Activated T-cell treated with anti-CD3 and anti-CD28 coated beads for 1 hour (primary cell): ENCODE measurements around the gene MLXIPL.
"Not testable (repeated sequence)": the region's sequence is repeated elsewhere in the genome, so short reads cannot be mapped to it uniquely, and the experiment has no call there.

Experiments used
- DNase-seq: peaks from one replicate; pipeline ENCODE4 v3.0.0-alpha.2; 2020; ENCODE audit warnings: low read depth

MLXIPL gene

DNA sequence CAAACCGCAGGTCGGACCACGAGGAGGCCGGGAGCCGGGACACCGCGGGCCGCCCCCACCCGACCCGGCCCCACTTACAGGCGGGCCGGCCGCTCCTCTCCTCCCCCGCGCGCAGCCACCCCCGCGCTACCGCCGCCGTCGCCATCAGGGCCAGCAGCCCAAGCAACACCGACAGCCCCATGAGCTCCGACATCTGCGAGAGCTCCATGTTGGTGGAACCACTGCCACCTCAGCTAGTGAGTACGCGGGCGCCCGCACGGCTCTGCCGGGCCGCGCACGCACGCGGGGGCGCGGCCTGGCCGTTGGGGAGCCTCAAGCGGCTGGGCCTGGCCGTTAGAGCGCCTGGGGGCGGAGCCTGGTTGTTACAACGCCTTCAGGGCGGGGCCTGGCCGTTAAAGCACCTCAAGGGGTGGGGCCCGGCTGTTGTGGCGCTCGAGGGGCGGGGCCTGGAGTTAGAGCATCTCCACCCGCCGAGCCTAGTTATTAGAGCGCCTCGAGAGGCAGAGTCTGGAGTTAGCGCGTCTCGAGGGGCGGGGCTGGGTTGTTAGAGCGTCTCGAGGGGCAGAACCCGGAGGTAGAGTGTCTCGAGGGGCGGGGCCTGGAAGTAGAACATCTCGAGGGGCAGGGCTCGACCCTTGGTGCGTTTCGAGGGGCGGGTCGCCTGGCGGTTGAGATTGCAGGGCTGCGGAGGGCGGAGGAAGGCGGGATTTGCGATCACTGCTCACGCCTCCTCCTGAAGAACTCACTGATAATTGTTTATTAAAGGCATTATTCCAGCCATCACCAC, 45.8 kb downstream of the MLXIPL start, which contains the start of gene TBL2:
TBL2 (minus strand) TSS at position 238 of the 787 bp plus-strand sequence; CDS start at position 208, 30 bp downstream.
- DNase-seq: peak; percentile 97

DNA sequence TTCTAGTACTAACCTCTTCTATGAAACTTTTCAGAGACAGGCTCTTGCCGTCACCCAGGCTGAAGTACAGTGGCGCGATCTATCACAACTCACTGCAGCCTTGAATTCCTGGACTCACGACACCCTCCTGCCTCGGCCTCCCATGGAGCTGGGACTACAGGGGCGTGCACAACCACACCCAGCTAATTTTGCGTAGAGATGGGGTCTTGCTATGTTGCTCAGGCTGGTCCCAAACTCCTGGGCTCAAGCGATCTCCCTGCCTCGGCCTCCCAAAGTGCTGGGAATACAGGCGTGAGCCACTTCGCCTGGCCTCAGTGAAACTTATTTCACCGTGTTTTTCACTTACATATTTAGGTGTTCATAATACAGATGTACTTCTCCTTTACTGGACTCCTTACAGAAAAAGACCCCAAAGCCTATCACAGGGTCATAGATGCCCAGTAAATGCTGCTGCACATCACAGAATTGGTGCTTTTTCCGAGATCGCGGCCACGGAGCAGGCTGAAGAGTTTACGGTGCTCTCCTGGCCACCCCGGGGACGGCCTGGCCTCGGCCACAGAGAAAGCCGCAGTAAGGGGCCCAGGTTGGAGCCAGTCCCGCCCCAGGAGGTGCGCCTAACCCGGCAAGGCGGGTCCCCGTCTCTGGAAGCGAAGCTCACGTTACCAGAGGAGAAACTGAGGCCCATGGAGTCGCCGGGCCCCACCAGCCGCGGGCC, 46.5 kb downstream of the MLXIPL start:
- DNase-seq: no peak

GRCh38 chr7:73573791-73574190, 50.5 kb downstream of the MLXIPL start:
- DNase-seq: no peak

DNA sequence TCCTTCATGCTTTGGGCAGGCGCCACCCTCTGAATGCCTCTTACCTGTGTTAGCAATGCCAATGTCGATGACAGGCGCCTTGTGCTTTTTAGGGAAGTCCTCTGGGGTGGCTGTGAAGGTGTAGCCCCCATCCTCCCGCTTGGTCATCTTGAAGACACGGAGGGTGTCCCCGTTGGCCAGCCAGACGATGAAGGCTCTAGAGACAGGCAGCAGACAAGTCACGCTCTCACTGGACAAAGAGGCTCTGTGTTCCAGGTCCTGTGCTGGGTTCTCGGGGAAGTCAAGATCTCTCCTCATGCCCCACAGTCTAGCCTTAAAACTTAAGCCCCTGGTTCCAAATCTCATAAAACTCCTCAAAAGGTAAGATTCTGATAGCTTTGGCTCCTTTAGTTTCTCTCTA, 51.0 kb downstream of the MLXIPL start:
- no peak for DNase-seq

DNA sequence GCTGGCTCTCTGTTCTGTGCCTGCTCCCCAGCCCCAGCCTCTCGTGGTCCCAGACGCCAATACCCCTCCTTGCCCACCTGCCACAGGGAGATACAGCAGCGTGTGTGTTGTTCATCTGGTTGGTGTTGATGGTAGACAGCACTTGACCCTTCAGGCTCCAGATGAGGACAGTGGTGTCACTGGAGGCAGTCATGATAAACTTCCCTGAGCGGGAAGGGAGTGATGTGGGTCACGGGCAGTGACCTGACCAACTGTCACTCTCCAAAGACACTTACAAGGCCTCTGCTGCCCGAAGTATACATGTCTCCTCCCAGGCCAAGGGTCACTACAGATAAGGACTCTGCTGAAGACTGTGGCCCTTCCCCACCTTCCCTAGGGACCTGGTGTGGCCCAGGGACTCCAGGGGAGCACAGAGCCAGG, 51.5 kb downstream of the MLXIPL start:
- DNase-seq: no peak

- DNase-seq: no peak
Observed at GRCh38 chr7:73570977-73571376, 53.3 kb downstream of the MLXIPL start.

GRCh38 chr7:73570521-73570920, 53.8 kb downstream of the MLXIPL start:
- no peak for DNase-seq

- DNase-seq: no peak
Observed at GRCh38 chr7:73569042-73569608, 55.2 kb downstream of the MLXIPL start.

DNA sequence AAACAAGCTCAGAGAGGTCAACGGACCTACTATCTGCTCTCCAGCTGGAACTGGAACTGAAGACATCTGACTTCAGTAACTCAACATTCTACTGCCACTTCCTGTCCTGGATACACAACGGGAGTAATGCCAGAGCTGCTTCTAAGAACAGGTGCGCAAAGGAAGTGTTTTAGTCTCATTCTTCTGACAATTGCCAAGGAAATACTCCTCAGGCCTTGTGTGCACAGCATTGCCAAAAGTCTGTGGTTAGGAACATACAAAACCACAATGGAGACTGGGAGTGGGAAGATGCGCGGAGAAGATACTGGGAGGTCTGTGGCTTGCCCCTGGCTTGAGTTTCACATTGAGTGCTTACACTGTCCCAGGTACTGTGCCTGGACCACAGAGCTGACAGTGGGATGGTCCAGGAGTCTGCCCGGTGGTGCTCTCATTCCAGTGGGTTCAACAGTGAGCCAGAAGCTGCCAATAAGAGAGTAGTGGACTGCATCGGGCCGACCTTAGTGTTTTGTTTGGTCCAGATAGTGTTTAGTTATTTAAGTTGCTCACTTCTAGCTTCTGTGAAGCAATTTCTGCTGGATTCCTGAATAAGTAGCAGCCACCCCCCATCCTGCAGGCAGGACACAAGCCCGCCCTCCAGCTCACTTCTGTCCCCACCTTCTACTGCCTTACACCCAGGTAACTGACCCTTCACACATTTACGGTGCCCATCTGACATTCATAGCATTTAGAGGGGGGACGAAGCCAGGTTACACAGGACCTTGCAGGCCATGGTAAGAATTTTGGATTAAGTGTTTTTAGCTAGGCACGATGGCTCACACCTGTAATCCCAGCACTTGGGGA, 56.3 kb downstream of the MLXIPL start:
- no peak for DNase-seq

GRCh38 chr7:73567140-73567539, 57.2 kb downstream of the MLXIPL start:
- no peak for DNase-seq

GRCh38 chr7:73566431-73566830, 57.9 kb downstream of the MLXIPL start:
- not testable (repeated sequence) for DNase-seq

DNA sequence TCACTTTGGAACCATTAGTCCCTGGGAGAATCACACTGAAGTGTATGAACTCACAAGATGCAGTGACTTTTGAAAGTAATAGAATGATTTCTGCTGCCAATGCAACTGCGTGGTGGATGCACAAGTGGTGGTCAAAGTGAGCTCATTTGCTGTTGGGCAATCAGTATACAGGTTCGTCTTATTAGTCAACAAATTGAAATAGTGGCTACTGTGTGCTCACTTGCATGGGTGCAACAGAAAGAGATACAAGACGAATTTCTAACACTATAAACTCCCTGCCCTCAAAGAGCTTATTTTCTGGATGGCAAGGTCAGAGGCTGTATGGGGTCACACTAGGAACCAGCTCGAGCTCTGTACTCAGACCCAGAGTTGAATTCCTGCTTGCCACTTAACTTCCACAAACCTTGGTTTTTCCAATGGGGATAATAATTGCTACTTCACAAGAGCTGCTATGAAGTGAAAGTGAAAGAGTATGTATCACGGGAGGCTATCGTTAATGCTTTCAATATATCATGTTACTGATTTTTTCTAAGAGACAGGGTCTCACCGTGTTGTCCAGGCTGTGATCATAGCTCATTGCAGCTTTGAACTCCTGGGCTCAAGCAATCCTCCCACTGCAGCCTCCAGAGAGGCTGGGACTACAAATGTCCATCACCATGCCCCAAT, 58.5 kb downstream of the MLXIPL start:
- no peak for DNase-seq

DNA sequence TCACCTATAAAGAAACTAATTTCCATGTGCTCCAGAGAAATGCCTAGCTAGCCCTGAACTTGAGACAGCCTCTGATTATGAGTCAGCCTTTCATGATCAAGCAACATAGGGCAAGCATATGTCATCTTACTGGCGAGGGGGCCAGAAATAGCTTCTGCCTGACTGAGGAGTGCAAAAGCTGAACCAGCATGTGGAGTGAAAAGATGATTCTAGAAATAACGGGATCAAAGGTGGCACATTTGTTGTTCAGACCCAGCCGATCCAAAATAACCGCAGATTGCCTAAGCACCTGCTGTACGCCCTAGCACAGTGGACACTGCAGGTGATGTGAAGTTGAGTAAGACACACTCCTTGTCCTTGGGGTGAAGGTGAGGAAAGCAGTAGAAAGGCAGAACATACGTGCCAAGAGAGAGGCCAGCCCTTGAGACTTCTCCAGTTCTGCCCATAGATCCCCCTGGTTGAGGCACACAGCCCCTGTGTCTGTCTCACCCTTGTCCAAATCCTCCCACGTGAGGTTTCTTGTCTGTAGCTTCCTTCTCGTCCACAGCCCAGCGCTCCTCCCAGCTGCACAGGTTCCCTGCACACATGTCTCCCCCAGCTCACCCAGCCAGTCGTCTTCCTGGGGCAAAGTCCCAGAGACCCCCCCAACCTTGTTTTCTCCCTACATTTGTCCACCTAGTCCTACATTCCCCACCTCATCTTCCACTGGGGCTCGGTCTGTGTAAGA, 64.0 kb downstream of the MLXIPL start:
- DNase-seq: no peak

- peak; percentile 70 for DNase-seq
Observed at GRCh38 chr7:73557397-73558257, 66.7 kb downstream of the MLXIPL start, which contains the start of gene BCL7B. BCL7B (minus strand) TSS chr7:73557690; CDS start chr7:73557578, 112 bp downstream.

- DNase-seq: peak; percentile 79
Observed at GRCh38 chr7:73557108-73557396, 67.3 kb downstream of the MLXIPL start.

- no peak for DNase-seq
Observed at GRCh38 chr7:73556208-73557107, 67.9 kb downstream of the MLXIPL start.

DNA sequence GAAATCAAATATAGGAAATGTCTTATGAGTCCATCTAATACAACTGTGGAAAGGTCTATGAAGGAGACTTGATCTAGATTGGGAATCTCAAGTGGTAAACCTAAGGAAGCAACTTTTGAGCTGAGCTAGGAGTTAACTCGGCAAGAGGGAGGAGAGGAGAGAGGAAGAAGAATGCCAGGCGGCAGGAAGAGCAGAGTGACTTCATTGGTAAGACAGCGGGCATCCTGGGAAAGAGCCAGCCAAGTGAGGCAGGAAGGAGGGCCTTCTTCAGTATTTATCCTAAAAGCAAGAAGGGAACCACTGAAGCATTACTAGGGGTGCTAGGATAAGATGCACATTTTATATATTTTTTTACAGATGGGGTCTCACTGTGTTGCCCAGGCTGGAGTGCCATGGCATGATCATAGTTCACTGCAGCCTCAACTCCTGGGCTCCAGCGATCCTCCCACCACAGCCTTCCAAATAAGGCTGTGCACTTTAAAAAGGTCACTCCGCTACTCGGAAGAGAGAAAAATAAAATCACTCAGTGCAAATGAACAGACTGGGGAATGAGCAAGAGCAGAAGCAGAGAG, 68.8 kb downstream of the MLXIPL start:
- DNase-seq: no peak

DNA sequence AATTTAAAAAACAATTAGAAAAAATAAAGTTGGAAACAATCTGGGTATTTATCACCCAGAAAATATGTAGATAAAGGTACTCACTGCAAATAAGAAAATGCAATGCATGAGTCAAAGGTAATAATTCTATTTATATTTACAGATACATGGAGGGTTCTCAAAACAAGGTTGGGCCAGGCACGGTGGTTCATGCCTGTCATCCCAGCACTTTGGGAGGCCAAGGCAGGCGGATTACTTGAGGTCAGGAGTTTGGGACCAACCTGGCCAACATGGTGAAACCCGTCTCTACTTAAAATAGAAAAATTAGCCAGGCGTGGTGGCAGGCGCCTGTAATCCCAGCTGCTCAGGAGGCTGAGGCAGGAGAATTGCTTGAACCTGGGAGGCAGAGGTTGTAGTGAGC, 74.2 kb downstream of the MLXIPL start:
- not testable (repeated sequence) for DNase-seq

DNA sequence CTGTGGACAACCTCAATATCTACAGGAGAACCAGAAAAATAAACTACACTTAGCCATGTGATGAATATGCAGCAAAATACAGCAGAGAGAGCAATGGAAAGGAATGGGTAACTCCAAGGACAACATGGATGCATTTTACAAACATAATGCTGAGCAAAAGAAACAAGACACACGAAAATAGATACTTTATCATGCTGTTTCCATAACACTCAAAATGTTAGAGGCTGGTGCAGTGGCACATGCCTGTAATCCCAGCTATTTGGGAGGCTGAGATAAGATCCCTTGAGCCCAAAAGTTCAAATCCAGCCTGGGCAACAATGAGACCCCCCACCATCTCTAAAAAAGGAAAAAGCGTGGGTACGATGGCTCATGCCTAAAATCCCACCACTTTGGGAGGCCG, 75.1 kb downstream of the MLXIPL start:
- no peak for DNase-seq
